Kidney (tissue), 14 donors: Measurements from ENCODE around the gene MAL. TPM values are rescaled to one million over a fixed set of nuclear protein-coding genes. Genes with fewer than 3 reads are reported as not detected.

ENCODE experiments used
- DNase-seq, 5 donors: peaks; one replicate each; pipeline ENCODE4 v3.0.0-alpha.2; 2013 to 2020
- FAIRE-seq: peaks from 2 replicates; lab custom pipeline; 2012; peaks lifted over from hg19 to GRCh38; lab: Jason Lieb, UNC
- H3K27ac ChIP-seq, 2 donors: one replicate each; pipeline ENCODE4 v1.7.0; 2013; ENCODE audit warnings: low read depth in 2 of 2, low read length in 2 of 2, inconsistent platforms in 1 of 2
- H3K27me3 ChIP-seq: one replicate; pipeline ENCODE4 v1.7.1; 2013; ENCODE audit warnings: low read length, inconsistent platforms; ENCODE audit not compliant: control insufficient read depth, insufficient read depth
- H3K36me3 ChIP-seq, 3 donors: one replicate each; pipeline versions ENCODE4 v1.7.0 to v1.7.1; 2013; ENCODE audit warnings: low read length in 3 of 3, control low read depth in 1 of 3, inconsistent platforms in 1 of 3; ENCODE audit not compliant: insufficient read depth in 3 of 3, control insufficient read depth in 2 of 3
- H3K4me1 ChIP-seq, 3 donors: one replicate each; pipeline versions ENCODE4 v1.7.0 to v1.7.1; 2013; ENCODE audit warnings: low read length in 3 of 3, inconsistent platforms in 1 of 3, low read depth in 1 of 3; ENCODE audit not compliant: control insufficient read depth in 2 of 3, insufficient read depth in 2 of 3
- H3K4me3 ChIP-seq, 3 donors: one replicate each; pipeline versions ENCODE4 v1.7.0 to v1.8.1; 2013; ENCODE audit warnings: low read length in 3 of 3, control low read depth in 1 of 3, inconsistent platforms in 1 of 3
- H3K9ac ChIP-seq, 3 donors: one replicate each; pipeline versions ENCODE4 v1.7.0 to v1.7.1; 2013; ENCODE audit warnings: low read length in 3 of 3, control low read depth in 1 of 3, inconsistent platforms in 1 of 3
- H3K9me3 ChIP-seq, 3 donors: one replicate each; pipeline versions ENCODE4 v1.7.0 to v1.7.1; 2013; ENCODE audit warnings: low read length in 3 of 3, control low read depth in 1 of 3, inconsistent platforms in 1 of 3; ENCODE audit not compliant: control insufficient read depth in 2 of 3, insufficient read depth in 1 of 3
- CTCF ChIP-seq: IDR thresholded peaks from 3 replicates; pipeline ENCODE4 v1.5.1; 2012; ENCODE audit warnings: mild to moderate bottlenecking, moderate library complexity, borderline replicate concordance; ENCODE audit not compliant: insufficient read depth; ENCODE audit errors: extremely low read depth
- intact Hi-C: fragments of 100-400 bp; cut with DNase I; formaldehyde crosslinking; loops from one replicate; pipeline ENCODE4 v1.11.1; 2022
- polyA plus RNA-seq: library from polyadenylated mRNA; stranded (reverse); fragments of 350-450 nt; fragmentation: Illumina TruSeq; extraction: RNeasy Lipid Tissue Mini Kit (QIAGEN cat#74804); gene quantifications from one replicate; pipeline ENCODE4 v1.2.3, GENCODE V29; 2014; ENCODE audit warnings: low read depth, low replicate concordance; ENCODE audit not compliant: insufficient read depth
- total RNA-seq: library from RNA; stranded (reverse); fragmentation: NEBNext Ultra II Directional; extraction: Animal tissue kit (Norgen Biotek cat#: 25700); gene quantifications from one replicate; pipeline ENCODE4 v1.2.1, GENCODE V29; 2021
- donor health status: control.
- donor health status: control.
- donor health status: control.
- donor health status: control.
- donor health status: control.
- donor health status: DM: yes; HTN: yes; CAD: no.
- donor health status: Normal renal cell carcinoma (clear cell type).

Gene MAL
- total and polyA plus RNA-seq, 2 donors from 2014 or later, result 477 to 1,006 TPM

DNA sequence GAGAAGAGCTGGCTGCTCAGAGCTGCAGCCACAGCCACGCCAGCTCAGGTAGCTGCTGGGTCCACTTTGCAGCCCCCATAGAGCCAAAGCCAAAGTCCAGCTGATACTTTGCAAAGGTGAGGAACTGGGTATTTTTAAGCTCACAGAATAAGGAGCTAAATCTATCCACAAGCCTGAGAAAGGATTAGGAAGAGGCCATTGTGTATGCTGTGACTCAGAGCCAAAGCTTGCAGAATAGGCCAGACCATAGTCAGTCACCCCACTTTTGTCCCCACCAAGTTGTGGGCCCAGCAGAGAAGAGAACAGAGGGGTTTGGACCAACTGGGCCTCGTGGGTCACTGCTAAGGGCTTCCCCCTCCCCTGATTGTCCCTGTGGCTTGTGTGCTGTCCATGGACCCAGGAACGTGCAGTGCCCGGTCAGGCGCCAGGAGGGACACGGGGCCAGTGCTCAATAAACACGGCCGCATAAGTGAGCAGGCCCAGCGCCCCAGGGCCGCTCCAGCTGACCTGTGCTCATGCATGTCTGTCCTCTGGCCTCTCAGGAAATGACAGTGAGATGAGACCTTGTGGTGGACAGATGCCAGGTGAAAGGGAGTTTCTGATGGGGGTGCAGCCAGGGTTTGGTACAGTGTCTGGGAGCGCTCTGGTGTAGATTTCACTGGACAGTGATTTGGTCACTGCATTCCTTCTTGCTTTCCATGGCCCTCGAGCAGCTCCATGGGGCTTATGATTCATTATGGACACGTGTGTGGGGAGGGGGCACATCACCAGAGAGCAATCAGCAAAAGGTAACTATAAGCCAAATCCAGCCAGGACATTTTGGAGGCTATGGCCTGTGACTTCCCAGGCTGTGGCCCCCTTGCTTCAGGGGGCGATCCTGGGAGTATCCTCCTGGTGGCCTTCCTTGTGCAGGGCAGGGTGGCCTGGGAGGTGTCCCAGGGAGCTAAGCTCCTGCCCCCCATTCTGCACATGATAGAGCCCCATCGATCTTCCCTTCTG, 31.3 kb downstream of the MAL start:
- Histone ChIP-seq H3K9me3 (no peaks in the 10 kb centered on the region), H3K36me3 (no peaks in the 10 kb centered on the region), H3K27me3 (no peaks in the 10 kb centered on the region), H3K4me3 (no peak overlapping the region), H3K27ac (peak overlapping the region; percentile 67 to 89), H3K4me1 (peaks cover 0 to 50% (median 27%) of the 10 kb centered on the region in 3 donors), H3K9ac (peak overlapping the region in 1 of 3 donors; percentile 7)
- intact Hi-C loops, result no loop called here
- TF ChIP-seq CTCF, result no peak
- FAIRE-seq (no peak), DNase-seq (peak in 4 of 5 donors; percentile 49 to 86 (median 57))

GRCh38 chr2:95057535-95058370, 32.2 kb downstream of the MAL start:
- Histone ChIP-seq H3K27ac (peak overlapping the region; percentile 89 to 96), H3K9me3 (no peaks in the 10 kb centered on the region), H3K27me3 (no peaks in the 10 kb centered on the region), H3K4me3 (no peak overlapping the region), H3K9ac (peak overlapping the region in 2 of 3 donors; percentile 44 to 86), H3K4me1 (peaks cover 0 to 44% (median 20%) of the 10 kb centered on the region in 3 donors), H3K36me3 (no peaks in the 10 kb centered on the region)
- intact Hi-C loops, result no loop called here
- no peak for TF ChIP-seq CTCF
- DNase-seq (peak in 2 of 5 donors; percentile 53 to 71), FAIRE-seq (no peak)

GRCh38 chr2:95058466-95058988, 33.0 kb downstream of the MAL start:
- no peaks in the 10 kb centered on the region for H3K36me3 ChIP-seq
- peak overlapping the region in 2 of 3 donors; percentile 44 to 86 for H3K9ac ChIP-seq
- H3K4me1 ChIP-seq, result peaks cover 0 to 51% (median 24%) of the 10 kb centered on the region in 3 donors
- no peak for TF ChIP-seq CTCF
- intact Hi-C loops, result no loop called here
- no peaks in the 10 kb centered on the region for H3K9me3 ChIP-seq
- H3K27ac ChIP-seq, result peak overlapping the region; percentile 89 to 96
- no peak overlapping the region for H3K4me3 ChIP-seq
- DNase-seq (peak in 2 of 5 donors; percentile 62 to 80), FAIRE-seq (no peak)
- H3K27me3 ChIP-seq, result no peaks in the 10 kb centered on the region
